Activated CD4-positive, alpha-beta T cell treated with anti-CD3 and anti-CD28 coated beads, Interleukin-2, amount 10 ng/mL, durations not matched to agents 24 days and 14 days (primary cell): ENCODE measurements around the gene ADGRF4. TPM values are rescaled to one million over a fixed set of nuclear protein-coding genes. Genes with fewer than 3 reads are reported as not detected.

Experiments used
- DNase-seq: peaks from one replicate; pipeline ENCODE4 v3.0.0; 2022
- H3K27ac Mint-ChIP-seq: one replicate; pipeline ENCODE4 v1.8.0; 2022; ENCODE audit warnings: mild to moderate bottlenecking, mixed read lengths
- H3K27me3 Mint-ChIP-seq: one replicate; pipeline ENCODE4 v1.8.0; 2022; ENCODE audit warnings: mixed read lengths
- H3K36me3 Mint-ChIP-seq: one replicate; pipeline ENCODE4 v1.8.0; 2022; ENCODE audit warnings: low read depth, mild to moderate bottlenecking, mixed read lengths
- H3K4me1 Mint-ChIP-seq: one replicate; pipeline ENCODE4 v1.8.0; 2021; ENCODE audit warnings: mixed read lengths
- H3K4me3 Mint-ChIP-seq: one replicate; pipeline ENCODE4 v1.8.0; 2022; ENCODE audit warnings: mild to moderate bottlenecking, moderate library complexity, mixed read lengths
- H3K9me3 Mint-ChIP-seq: one replicate; pipeline ENCODE4 v1.8.0; 2021; ENCODE audit warnings: mixed read lengths
- intact Hi-C: fragments of 100-400 bp; cut with micrococcal nuclease; formaldehyde crosslinking; loops from one replicate; pipeline ENCODE4 v1.15.1; 2023
- total RNA-seq: library from RNA; stranded (reverse); gene quantifications from 2 replicates; pipeline ENCODE4 v1.2.3, GENCODE V29; 2022

The ADGRF4 gene
- total RNA-seq, 1 donor from 2014 or later, result not detected

DNA sequence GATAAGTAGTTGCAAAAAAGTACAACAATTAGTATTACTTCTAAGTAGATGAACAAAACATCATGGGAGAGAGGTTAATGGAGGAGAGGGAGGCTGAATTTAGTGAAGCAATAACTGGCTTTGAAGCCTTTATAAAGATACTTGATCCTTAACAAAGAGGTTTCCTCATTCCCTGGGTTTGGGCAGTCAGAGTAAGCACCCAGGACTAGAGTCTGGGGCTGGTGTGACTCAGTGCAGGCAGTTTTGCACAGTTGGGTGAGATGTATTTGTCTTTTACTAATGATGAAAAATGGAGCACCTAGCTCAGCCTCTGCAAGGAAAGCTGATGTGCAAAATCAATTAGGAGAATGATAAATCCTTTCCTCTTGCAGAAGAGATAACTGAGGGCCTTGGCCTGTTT lies 71.6 kb downstream of the ADGRF4 start:
- Mint-ChIP-seq H3K4me1 (no peaks in the 10 kb centered on the region), H3K4me3 (no peak overlapping the region), H3K36me3 (no peaks in the 10 kb centered on the region), H3K27ac (no peak overlapping the region), H3K27me3 (peaks cover 14% of the 10 kb centered on the region), H3K9me3 (no peaks in the 10 kb centered on the region)
- intact Hi-C loops, result no loop called here
- DNase-seq, result no peak

Other genes starting within 250 kb of the ADGRF4 start
- 26.3 and 29.6 TPM in 2 replicates for gene CD2AP, start 220.8 kb upstream of the ADGRF4 start, total RNA-seq
- not detected in 2 replicates for gene OPN5, start 83.5 kb downstream of the ADGRF4 start, total RNA-seq